ENCODE results near the gene ARCN1. TPM values are rescaled to one million over a fixed set of nuclear protein-coding genes. Genes with fewer than 3 reads are reported as not detected.
A peak's percentile ranks its signal among the peaks of the same experiment; 100 is the strongest.
"Not testable (repeated sequence)": the region's sequence is repeated elsewhere in the genome, so short reads cannot be mapped to it uniquely, and the experiment has no call there.

ARCN1 gene
- total RNA-seq, 2 donors from 2014 or later = 170 to 180 TPM

DNA sequence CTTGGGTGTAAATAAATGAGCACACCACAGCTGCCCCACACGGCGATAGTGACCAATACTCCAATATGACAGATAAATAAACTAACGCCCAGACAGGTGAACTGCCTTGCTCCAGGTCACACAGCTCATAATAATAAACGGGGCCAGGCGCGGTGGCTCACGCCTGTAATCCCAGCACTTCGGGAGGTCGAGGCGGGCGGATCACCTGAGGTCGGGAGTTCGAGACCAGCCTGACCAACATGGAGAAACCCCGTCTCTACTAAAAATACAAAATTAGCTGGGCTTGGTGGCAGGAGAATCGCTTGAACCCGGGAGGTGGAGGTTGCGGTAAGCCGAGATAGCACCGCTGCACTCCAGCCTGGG lies 39.2 kb downstream of the ARCN1 start:
- not testable (repeated sequence) for H3K9me3 Mint-ChIP-seq; H3K36me3 Mint-ChIP-seq (ENCODE audit: insufficient read depth in 2 of 2); DNase-seq; H3K27ac Mint-ChIP-seq; ATAC-seq (replicated peaks in 1 of 2)
- Mint-ChIP-seq H3K4me1 (ENCODE audit: low read depth) (peaks cover 24% of the 10 kb centered on the region), H3K27me3 (ENCODE audit: low read depth) (peaks cover 26% of the 10 kb centered on the region), H3K4me3 (peak overlapping the region; percentile 56 to 64)

DNA sequence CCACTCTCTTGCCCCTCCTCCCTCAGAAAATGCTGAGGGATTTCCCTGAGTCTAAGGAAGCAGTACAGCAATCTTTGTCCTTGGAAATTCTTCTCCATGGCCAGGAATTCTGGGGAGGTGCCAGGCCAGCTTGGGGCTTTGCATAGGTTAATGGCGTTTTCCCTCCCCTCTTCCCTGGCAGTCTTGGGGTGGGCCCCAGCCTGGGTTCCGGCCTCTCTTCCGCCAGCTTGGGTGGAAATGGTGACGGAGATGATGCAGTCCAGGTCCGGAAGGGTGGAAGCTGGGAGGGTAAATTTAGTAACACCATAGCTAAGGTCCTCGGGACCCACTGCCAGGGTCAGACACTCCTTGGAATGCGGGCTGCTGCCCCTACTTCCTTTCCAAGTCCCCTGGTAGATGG lies 40.2 kb downstream of the ARCN1 start:
- no peak overlapping the region for H3K4me3 Mint-ChIP-seq
- no peak for DNase-seq
- peaks cover 0 to 5% of the 10 kb centered on the region in 2 donors for H3K36me3 Mint-ChIP-seq (ENCODE audit: insufficient read depth in 2 of 2)
- H3K27ac Mint-ChIP-seq = no peak overlapping the region
- no peaks in the 10 kb centered on the region for H3K9me3 Mint-ChIP-seq
- ATAC-seq (replicated peaks in 1 of 2) = no peak
- peaks cover 24% of the 10 kb centered on the region for H3K4me1 Mint-ChIP-seq (ENCODE audit: low read depth)
- peaks cover 18% of the 10 kb centered on the region for H3K27me3 Mint-ChIP-seq (ENCODE audit: low read depth)

DNA sequence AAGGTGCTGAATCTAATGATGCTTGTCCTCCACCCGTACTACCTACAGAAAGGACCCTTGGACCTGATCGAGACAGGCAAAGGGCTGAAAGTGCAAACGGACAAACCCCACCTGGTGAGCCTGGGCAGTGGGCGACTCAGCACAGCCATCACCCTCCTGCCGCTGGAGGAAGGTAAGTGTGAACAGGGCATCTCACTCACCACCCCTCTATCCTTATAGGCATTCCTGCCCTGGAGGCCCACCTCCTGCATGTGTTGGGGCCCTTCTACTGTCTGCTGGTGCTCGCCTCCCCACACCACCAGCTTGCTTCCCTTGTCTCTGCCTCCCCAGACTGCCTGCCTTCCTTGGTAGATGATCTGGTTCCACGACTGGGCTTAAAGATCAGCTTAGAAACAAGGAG lies 42.3 kb downstream of the ARCN1 start:
- Mint-ChIP-seq H3K4me3 (no peak overlapping the region), H3K4me1 (ENCODE audit: low read depth) (peaks cover 15% of the 10 kb centered on the region), H3K27ac (no peak overlapping the region), H3K9me3 (no peaks in the 10 kb centered on the region), H3K36me3 (ENCODE audit: insufficient read depth in 2 of 2) (no peaks in the 10 kb centered on the region), H3K27me3 (ENCODE audit: low read depth) (peaks cover 8% of the 10 kb centered on the region)
- DNase-seq = no peak
- ATAC-seq (replicated peaks in 1 of 2) = no peak

DNA sequence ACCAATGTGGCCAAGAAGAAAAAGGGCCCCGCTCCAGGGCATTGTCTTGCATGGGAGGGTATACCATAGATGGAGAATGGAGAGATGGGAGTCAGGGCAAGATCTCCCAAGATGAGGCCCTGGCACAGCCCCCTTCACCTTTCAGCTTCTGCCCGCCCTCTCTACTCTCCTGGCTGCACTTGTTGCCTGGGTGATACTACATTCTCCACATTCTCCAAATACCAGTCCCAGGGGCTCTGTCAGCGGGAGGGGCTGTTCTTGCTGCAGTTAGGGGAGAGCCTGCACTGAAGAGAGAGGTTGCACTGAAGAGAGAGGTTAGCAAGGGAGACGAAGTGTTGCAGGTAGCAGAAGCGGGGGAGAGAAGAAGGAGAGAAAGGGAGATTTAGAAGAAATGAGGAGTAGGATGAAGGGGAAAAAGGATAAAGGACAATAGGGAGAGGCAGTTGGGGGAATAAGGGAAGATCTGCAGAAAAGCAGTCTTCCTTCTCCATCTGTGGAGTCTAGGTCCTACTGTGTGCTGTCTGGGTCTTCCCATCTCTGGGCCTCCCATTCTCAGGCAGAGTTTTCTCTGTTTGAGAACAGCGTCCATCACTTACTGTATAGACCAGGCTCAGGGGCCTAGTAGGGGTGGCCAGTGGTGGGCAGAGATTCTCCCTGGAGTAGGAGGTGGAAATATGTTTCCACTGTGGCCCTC lies 43.2 kb downstream of the ARCN1 start:
- H3K4me3 Mint-ChIP-seq = no peak overlapping the region
- H3K36me3 Mint-ChIP-seq (ENCODE audit: insufficient read depth in 2 of 2) = no peaks in the 10 kb centered on the region
- H3K27me3 Mint-ChIP-seq (ENCODE audit: low read depth) = no peaks in the 10 kb centered on the region
- H3K27ac Mint-ChIP-seq = no peak overlapping the region
- peaks cover 13% of the 10 kb centered on the region for H3K4me1 Mint-ChIP-seq (ENCODE audit: low read depth)
- no peaks in the 10 kb centered on the region for H3K9me3 Mint-ChIP-seq
- DNase-seq (no peak), ATAC-seq (replicated peaks in 1 of 2) (no peak)

DNA sequence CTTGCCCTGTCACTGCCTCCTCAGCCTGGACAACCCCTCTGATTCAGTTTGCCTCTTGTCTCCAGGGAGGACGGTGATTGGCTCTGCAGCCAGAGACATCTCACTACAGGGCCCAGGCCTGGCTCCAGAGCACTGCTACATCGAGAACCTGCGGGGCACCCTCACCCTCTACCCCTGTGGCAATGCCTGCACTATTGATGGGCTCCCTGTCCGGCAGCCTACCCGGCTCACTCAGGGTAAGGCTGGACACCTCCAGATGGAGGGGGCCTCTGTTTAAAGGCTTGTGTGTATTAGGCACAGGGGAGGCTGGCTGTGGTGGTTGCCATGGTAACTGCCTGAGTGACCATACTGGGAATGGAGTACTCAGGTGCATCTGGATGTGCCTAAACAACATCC lies 43.8 kb downstream of the ARCN1 start:
- Mint-ChIP-seq H3K36me3 (ENCODE audit: insufficient read depth in 2 of 2) (no peaks in the 10 kb centered on the region), H3K27ac (no peak overlapping the region), H3K4me1 (ENCODE audit: low read depth) (peaks cover 18% of the 10 kb centered on the region), H3K9me3 (no peaks in the 10 kb centered on the region), H3K27me3 (ENCODE audit: low read depth) (peaks cover 3% of the 10 kb centered on the region), H3K4me3 (no peak overlapping the region)
- no peak for ATAC-seq (replicated peaks in 1 of 2)
- DNase-seq = no peak

DNA sequence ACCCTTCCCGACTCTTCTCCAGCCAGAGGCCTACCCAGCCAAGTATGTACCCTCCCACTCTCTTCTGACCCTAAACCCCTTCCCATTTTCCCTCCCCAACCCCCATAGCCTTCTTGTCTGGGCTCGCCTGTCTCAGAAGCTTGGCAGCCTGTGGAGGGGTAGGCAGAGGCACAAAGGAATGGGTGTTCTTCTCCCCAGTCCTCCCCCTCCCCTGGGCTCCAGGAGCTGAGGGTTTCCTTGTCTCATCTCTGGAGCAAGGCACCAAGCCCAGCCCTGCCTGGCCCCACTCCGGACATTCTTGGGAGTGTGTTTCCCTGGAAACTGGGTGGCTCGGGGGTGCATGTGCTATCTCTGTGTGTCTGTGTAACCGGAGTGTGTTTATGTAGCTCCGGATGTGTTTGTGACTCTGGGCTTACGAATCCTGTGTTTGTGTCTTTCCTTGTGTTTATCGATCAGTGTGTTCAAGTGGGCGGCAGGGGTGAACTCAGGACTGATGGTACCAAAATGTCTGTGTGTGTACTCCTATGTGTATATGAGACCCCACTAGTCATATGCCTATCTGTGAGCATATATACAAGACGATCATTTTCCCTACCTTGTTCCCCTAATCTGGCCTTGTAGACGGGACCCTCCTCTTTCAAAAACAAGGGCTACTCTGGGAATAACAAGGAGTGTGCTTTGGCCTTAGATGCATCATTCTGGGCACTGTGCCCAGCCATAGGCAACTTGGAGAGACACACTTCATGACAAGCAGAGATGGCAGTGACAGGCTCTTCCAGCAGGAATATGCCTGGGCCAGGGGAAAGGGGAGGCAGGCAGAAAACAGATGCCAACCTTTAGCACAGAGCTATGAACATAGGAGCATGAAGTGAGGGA lies 46.1 kb downstream of the ARCN1 start:
- ATAC-seq (replicated peaks in 1 of 2) (no peak), DNase-seq (no peak)
- peaks cover 15% of the 10 kb centered on the region for H3K4me1 Mint-ChIP-seq (ENCODE audit: low read depth)
- no peak overlapping the region for H3K4me3 Mint-ChIP-seq
- H3K27me3 Mint-ChIP-seq (ENCODE audit: low read depth) = peaks cover 4% of the 10 kb centered on the region
- no peaks in the 10 kb centered on the region for H3K9me3 Mint-ChIP-seq
- H3K27ac Mint-ChIP-seq = no peak overlapping the region
- no peaks in the 10 kb centered on the region for H3K36me3 Mint-ChIP-seq (ENCODE audit: insufficient read depth in 2 of 2)

DNA sequence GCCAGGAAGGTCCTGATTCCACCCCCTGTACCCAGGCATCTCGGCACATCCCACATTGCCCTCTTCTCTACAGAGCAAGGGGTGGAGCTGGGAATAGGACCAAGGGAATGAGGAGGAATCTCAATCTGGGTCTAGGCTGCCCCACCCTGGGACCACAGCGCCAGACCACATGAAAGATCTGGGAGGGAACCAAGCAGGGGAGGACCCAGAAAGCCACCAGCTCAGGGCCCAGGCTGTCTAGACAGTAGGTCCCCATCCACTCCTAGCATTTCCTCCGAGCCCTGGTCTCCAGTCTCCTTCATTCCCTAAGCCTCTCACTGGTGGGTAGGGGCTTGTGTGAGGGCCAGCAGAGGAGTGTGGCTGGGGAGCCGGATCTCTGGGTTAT lies 46.8 kb downstream of the ARCN1 start:
- no peak overlapping the region for H3K4me3 Mint-ChIP-seq
- no peaks in the 10 kb centered on the region for H3K9me3 Mint-ChIP-seq
- DNase-seq (no peak), ATAC-seq (replicated peaks in 1 of 2) (no peak)
- peaks cover 15% of the 10 kb centered on the region for H3K4me1 Mint-ChIP-seq (ENCODE audit: low read depth)
- no peaks in the 10 kb centered on the region for H3K36me3 Mint-ChIP-seq (ENCODE audit: insufficient read depth in 2 of 2)
- no peak overlapping the region for H3K27ac Mint-ChIP-seq
- peaks cover 4% of the 10 kb centered on the region for H3K27me3 Mint-ChIP-seq (ENCODE audit: low read depth)

DNA sequence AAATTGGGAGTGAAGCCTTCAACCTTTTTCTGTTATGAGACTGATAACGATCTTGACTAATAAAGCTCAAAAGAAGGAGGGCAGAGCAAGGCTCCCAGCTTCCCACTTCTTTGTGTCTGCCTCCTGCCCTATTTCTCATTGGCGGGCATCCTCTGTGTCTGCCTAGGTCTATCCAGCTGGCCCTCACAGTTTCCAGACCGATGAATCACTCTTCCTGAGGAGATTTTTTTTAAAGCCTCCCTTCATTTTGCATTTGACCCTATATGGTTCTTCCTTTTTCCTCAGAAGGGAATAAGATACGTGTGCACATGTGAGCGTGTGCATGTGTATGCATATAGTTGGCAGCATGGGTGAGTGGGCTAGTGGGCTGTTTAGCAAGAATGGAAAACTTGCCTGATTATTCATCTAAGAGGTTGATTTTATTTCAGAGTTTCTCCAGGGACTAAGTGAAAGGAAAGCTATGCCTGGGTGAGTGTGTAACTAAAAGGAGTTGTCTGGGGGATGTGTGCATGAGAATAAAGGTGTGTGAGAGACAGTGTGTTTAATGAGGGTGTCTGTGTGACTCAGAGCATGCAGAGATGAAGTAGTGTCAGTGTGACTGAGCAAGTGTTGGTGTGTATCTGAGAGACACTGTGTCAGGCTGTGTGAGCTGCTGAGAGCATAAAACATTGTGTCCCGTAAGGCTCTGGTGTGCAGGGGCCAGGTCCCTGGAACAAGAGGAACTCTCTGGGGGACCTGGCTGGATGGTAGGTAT lies 47.4 kb downstream of the ARCN1 start:
- no peaks in the 10 kb centered on the region for H3K9me3 Mint-ChIP-seq
- peaks cover 4% of the 10 kb centered on the region for H3K27me3 Mint-ChIP-seq (ENCODE audit: low read depth)
- DNase-seq (no peak), ATAC-seq (replicated peaks in 1 of 2) (no peak)
- H3K36me3 Mint-ChIP-seq (ENCODE audit: insufficient read depth in 2 of 2) = no peaks in the 10 kb centered on the region
- peak overlapping the region in 1 of 2 donors; percentile 27 for H3K4me3 Mint-ChIP-seq
- H3K4me1 Mint-ChIP-seq (ENCODE audit: low read depth) = peaks cover 15% of the 10 kb centered on the region
- no peak overlapping the region for H3K27ac Mint-ChIP-seq

DNA sequence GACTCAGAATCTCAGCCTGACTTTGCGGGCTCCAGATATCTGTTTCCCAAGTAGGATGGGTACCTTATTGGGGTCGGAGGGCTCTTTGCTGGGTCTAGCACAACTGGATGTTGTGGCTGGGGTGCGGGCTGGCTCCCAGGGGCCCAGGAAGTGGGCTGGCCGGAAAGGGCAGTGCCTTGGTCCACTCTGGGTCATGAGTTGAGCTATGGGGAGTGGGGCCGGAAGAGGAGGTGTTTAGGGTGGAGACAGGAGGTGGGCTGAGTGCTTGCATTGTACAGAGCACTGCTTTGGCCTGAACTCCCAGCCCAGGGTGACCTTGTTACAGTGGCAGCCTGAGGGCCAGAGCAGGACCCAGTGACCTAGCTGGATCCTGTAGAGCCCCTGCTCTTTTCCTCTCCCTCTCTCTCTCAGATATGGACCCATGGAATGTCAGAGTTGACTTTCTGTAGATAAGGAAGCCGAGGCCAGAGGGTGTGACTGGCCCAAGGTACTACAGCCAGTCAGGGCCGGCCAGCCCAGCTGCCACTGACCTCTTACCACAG lies 48.4 kb downstream of the ARCN1 start:
- no peak for ATAC-seq (replicated peaks in 1 of 2)
- DNase-seq = no peak
- H3K36me3 Mint-ChIP-seq (ENCODE audit: insufficient read depth in 2 of 2) = no peaks in the 10 kb centered on the region

DNA sequence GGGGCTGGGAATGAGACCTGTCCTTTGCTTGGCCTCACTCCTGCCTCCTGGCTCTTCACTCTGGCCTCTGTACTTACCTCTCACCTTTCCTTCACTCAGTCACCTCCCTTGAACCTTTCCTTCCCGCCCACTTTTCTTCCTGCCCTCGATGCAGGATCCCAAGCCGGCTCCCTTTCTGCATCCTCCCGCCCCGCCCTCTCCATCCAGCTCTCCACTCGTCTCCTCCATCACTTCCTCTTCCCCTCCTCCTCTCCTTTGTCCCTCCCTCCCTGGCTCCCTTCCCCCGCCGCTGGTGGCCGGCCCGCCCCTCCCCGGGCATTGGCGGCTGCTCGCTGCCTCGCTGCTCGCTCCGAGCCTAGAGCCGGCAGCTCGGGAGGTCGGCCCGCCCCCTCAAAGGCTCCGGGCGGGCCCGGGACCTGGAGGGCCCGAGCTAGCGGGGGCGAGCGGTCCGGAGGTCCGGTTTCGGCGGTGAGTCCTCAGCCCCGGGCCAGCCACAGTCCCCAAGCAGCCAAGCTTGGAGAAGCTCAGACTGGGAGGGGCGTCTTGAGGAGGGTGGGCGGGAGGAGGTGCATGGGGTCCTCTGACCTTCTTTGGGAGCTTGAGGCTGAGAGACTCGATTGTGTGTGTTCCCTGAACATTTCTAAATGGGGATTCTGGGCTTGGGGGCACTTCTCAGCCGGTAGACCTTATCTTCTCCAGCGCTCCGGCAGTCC lies 49.0 kb downstream of the ARCN1 start:
- Mint-ChIP-seq H3K9me3 (no peaks in the 10 kb centered on the region), H3K27me3 (ENCODE audit: low read depth) (peaks cover 4% of the 10 kb centered on the region), H3K36me3 (ENCODE audit: insufficient read depth in 2 of 2) (no peaks in the 10 kb centered on the region), H3K4me3 (peak overlapping the region; percentile 80), H3K4me1 (ENCODE audit: low read depth) (peaks cover 15% of the 10 kb centered on the region), H3K27ac (no peak overlapping the region)
- peak; percentile 69 to 73 for ATAC-seq (replicated peaks in 1 of 2)
- peak; percentile 38 to 41 for DNase-seq

More for the DNA sequence above, 48.4 kb downstream of the ARCN1 start:
- peaks cover 15% of the 10 kb centered on the region for H3K4me1 Mint-ChIP-seq (ENCODE audit: low read depth)
- H3K27me3 Mint-ChIP-seq (ENCODE audit: low read depth) = peaks cover 4% of the 10 kb centered on the region
- H3K4me3 Mint-ChIP-seq = peak overlapping the region; percentile 80
- no peaks in the 10 kb centered on the region for H3K9me3 Mint-ChIP-seq
- no peak overlapping the region for H3K27ac Mint-ChIP-seq

DNA sequence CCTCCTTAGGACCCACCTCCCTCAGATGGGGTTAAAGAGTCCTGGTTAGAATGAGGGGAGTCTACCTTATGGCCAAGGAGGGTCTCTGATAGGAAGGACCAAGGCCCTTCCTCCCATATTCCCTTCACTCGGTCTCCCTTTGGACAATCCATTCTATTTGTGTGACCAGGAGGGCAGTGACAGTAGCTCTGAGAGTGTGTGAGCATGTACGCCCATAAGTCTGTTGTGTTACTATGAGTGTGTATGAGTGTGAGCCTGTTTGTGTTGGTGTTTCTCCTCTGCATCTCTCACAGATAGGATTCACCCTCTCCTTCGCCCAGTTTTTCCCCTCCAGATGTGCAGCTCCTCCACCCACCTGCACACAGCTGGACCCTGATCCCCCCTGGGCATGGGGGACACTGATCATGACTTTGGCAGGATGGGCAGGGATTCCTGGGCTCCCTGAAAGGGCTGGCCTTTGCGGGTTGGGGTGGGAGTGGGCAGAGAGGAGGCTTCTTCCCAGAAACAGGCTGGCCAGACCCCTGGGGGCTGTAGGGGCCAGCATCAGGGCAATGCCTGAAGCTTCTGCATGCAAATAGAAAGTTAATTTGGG lies 49.7 kb downstream of the ARCN1 start:
- H3K4me3 Mint-ChIP-seq = peak overlapping the region; percentile 13 to 62
- H3K36me3 Mint-ChIP-seq (ENCODE audit: insufficient read depth in 2 of 2) = no peaks in the 10 kb centered on the region
- ATAC-seq (replicated peaks in 1 of 2) = no peak

More for the DNA sequence above, 49.7 kb downstream of the ARCN1 start:
- peaks cover 4% of the 10 kb centered on the region for H3K27me3 Mint-ChIP-seq (ENCODE audit: low read depth)
- no peak overlapping the region for H3K27ac Mint-ChIP-seq
- no peaks in the 10 kb centered on the region for H3K9me3 Mint-ChIP-seq
- DNase-seq = no peak
- H3K4me1 Mint-ChIP-seq (ENCODE audit: low read depth) = peaks cover 15% of the 10 kb centered on the region
